CD4-positive, alpha-beta T cell treated with Interleukin-17A for 1 hour (primary cell): ENCODE results near the gene UBTF.

Source experiments
- DNase-seq: peaks from one replicate; pipeline ENCODE4 v3.0.0-alpha.2; 2020

The UBTF gene

GRCh38 chr17:44164476-44164875 is 55.0 kb downstream of the UBTF start:
- no peak for DNase-seq

GRCh38 chr17:44159519-44160210 is 59.8 kb downstream of the UBTF start:
- DNase-seq = peak; percentile 65

GRCh38 chr17:44155488-44155887 is 64.0 kb downstream of the UBTF start:
- DNase-seq = no peak
